Measurements from ENCODE around the gene STIP1.

GRCh38 chr11:64248578-64248977, 62.6 kb downstream of the STIP1 start:
- TF ChIP-seq POLR2A (IDR thresholded peaks at IDR 0.05) (no peak), CTCF (IDR thresholded peaks at IDR 0.05 in 4 of 5, conservative IDR thresholded peaks at IDR 0.05 in 1 of 5) (no peak)
